Activated CD4-positive, alpha-beta T cell treated with anti-CD3 and anti-CD28 coated beads, Interleukin-2, Interleukin-4, amounts not matched to agents 100 ng/mL and 50 ng/mL, durations not matched to agents 16 hours and 8 hours (primary cell): ENCODE data around the gene NPAS4.
"Not testable (repeated sequence)": the region's sequence is repeated elsewhere in the genome, so short reads cannot be mapped to it uniquely, and the experiment has no call there.

Experiments
- DNase-seq: peaks from one replicate; pipeline ENCODE4 v3.0.0-alpha.2; 2020; ENCODE audit warnings: low spot score

Gene NPAS4

DNA sequence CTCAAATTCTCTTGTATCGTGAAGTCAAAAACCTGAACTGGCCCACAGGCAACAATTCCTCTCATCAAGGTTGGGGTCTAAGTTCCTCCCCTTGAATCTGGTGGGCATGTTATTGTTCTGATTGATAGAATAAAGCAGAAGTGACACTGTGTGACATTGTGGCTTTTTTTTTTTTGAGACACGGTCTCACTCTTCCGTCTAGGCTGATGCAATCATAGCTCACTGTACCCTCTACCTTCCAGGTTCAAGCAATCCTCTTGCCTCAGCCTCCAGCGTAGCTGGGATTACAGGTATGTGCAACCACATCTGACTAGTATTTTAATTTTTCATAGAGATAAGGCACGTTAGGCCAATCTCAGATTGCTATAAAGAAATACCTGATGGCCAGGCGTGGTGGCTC, 37.0 kb downstream of the NPAS4 start:
- no peak for DNase-seq

DNA sequence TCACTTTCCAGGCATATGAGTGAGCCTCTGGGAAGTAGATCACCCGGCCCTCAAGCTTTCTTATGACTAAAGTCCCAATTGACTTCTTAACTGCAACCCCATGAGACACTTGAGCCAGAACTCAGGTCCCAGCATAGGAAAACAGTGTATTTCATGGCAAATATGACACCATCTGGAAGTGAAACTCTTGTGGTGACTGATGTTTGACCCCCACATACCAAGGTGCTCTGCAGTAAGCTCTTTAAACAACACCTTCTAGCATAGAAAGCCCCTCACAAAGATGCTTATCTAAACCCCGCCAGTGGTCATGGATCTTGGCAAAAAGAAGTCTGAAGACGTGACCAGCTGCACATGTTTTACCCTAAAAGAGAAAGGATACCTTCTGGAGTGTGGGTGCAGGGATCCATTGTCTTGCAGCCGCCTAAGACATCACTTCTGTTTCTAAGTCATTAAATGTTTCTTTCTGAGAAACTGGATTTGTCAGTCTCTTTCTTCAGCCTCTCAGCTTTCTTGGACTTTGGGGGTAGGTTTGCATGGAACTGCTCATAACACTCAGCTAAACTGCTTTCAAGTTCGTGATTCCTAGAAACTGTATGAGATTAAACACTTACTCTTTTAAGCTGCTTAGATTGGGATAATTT, 38.4 kb downstream of the NPAS4 start:
- DNase-seq: no peak

DNA sequence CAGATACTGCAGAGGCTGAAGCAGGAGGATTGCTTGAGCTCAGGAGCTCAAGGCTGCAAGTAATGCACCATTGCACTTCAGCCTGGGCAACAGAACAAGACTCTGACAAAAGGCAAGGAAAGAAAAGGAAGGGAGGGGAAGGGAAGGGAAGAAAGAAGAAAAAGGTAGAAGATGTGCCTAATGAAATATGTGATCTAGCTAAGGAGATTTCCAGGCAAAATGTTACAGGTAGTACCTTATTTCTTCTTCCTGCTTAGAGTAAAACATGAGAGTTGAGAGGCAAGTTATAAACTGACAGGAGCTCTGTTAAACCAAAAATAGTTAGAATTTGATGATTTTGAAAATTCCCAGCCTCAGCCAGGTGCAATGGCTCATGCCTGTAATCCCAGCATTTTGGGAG, 41.2 kb downstream of the NPAS4 start:
- DNase-seq: no peak

- no peak for DNase-seq
Observed at GRCh38 chr11:66462911-66463310, 42.1 kb downstream of the NPAS4 start.

DNA sequence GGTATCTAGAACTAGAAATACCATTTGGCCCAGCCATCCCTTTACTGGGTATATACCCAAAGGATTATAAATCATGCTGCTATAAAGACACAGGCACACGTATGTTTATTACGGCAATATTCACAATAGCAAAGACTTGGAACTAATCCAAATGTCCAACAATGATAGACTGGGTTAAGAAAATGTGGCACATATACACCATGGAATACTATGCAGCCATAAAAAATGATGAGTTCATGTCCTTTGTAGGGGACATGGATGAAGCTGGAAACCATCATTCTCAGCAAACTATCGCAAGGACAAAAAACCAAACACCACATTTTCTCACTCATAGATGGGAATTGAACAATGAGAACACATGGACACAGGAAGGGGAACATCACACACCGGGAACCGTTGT, 43.3 kb downstream of the NPAS4 start:
- not testable (repeated sequence) for DNase-seq

GRCh38 chr11:66464916-66465315, 44.1 kb downstream of the NPAS4 start:
- no peak for DNase-seq

DNA sequence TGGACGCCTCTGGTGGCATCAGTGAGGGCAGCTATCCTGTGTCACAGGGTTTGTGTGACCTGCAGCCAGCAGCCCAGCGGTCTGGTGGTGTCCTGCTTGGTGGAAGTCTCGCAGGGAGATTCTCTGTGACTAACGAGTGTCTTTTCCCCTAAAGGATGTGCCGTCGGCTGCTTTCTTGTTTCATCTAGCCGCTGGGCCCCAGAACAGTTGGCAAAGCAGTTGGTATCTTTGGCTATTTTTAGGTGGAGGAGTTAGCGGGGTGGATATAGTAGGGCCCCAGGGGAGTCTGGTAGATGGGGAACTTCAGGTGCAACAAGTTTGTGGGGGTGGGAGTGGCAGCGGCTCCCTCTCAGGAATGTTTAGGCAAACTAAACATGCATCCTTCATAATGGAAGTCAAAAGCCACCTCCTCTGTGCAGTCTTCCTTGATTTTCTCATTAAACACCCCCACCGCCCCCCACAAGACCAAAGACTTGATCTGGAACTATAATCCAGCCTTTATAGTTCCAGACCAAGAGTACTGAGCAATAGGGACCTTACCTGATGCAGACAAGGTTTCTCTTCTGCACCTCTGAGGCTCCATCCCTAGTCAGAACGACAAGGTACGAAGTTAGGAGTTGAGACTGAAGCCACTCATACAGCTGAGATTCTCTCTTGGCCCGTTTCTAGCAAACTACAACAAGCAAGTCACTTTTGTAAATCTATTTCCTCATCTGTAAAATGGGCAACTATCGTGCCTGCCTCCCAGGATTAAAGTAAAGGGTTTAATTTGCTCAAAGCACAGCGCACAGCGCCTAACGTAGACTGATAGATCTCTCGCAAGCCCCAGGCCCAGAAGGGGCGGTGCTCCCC, 44.8 kb downstream of the NPAS4 start:
- no peak for DNase-seq

DNA sequence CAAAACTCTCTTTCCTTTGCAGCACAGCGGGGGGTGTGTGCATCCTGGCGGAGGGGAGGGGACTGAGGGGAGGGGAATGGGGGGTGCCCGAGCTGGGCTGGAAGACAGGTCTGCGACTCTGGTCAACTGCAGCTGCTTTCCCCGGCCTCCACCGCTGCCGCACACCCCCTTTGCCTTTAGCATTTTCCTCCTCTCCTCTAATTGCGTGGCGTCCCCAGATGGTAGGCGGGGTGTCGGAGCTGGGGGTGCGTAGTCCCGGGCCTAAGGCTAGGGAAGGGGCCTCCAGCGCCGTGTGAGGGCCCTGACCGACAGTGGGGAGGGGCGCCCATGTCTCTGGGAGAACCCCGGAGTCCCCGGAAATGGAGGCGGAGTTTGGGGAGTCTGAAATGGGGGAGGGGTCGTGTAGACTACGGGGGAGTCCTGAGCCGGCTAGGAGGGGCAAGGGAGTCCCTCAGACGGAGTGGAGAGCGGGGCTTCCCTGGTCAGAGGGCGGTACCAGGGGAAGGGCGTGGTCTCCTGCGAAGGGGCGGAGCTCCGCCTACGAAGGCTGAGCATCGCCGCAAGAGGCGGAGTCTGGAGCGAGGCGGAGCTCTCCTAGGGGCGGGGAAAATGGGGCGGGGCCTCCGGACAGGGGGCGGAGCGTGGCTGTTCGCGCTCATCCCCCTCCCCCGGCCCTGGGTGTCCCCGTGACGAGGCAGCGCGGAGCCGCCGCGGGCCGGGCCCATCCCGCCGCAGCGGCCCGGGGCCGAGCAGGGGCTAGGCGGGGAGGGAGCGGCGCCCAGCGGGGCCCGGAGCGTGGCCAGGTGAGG, 45.6 kb downstream of the NPAS4 start, which contains the start of gene PELI3:
TSS of gene PELI3 (plus strand) at position 681 of the 809 bp plus-strand sequence. CDS start 1,224 bp downstream, outside the sequence.
- DNase-seq: peak; percentile 95

DNA sequence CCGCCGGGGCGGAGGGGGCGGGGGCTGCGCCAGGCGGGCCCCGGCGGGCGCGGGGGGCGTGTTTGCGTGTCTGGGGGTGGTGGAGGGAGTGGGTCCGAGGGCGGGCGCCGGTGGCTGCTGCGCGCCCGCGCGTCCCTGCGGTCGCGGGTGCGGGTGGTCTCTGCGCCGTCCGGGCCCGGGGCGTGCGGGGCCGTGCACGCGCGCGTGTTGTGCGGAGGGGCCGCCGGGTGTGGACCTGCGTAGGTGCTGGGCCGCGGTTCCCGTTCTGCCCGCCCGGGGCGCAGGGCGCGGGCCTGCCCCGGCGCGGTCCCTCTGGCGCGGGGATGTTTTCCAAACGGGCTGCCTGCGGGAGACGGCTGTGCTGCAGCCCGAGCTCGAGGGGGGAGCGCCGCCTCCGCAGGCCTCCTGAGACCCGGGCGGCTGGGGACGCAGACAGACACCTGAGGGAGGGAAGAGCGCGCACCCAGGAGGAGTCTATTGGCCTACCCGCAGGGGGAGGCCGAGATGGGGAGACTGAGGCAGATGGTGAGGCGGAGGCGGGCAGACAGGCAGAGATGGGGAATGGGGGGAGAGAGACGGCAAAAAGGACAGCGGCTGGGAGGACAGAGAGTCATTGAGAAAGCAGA, 46.3 kb downstream of the NPAS4 start:
- DNase-seq: no peak

- no peak for DNase-seq
Observed at GRCh38 chr11:66467756-66468155, 46.9 kb downstream of the NPAS4 start.

DNA sequence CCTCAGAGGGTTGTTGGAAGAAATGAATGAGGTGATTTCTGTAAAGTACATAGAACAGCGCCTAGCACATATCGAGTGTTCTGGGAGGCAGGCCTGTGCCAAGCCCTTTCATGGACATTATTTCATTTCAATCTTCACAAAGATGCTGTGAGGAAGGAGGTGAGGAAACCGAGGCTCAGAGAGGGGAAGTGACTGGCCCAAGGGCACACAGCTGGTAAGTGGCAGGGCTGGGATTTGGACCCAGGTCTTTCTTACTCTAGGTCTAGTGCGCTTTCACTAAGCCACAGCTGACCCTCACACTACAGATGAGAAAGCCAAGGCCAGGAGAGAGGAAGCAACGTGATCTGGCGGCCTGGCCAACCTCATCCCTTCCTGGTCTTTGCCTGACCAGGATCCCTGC, 47.9 kb downstream of the NPAS4 start:
- no peak for DNase-seq

- DNase-seq: no peak
Observed at GRCh38 chr11:66469441-66469840, 48.6 kb downstream of the NPAS4 start.

- no peak for DNase-seq
Observed at GRCh38 chr11:66470015-66470414, 49.2 kb downstream of the NPAS4 start.

DNA sequence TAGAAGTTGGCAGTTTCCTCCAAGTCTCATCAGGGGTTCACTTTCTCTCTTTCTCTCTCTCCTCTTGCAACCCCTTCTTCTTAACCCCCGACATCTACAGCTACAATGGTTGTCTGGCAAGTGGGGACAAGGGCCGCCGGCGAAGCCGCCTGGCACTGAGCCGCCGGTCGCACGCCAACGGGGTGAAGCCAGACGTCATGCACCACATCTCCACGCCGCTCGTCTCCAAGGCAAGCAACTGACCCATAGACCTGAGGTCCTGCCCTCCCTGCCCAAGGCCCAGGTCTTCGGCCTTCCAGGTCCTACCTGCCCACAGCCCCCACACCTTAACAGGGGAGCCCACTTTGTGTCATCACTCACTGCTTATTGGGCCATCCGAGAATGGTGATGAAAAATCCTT, 50.3 kb downstream of the NPAS4 start:
- DNase-seq: no peak

DNA sequence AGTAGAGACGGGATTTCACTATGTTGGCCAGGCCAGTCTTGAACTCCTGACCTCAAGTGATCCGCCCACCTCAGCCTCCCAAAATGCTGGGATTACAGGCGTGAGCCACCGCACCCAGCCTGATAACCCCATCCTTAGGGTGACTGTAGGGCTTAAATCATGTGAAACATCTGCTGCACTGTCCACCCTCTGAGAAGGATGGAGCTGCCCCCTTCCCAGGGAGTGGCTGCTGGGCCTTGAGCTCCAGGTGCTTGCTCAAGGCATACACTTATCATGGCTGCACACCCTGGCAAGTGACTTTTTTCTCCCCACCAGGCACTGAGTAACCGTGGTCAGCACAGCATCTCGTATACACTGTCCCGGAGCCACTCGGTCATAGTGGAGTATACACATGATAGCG, 51.2 kb downstream of the NPAS4 start:
- DNase-seq: no peak

- no peak for DNase-seq
Observed at GRCh38 chr11:66473167-66473566, 52.3 kb downstream of the NPAS4 start.

DNA sequence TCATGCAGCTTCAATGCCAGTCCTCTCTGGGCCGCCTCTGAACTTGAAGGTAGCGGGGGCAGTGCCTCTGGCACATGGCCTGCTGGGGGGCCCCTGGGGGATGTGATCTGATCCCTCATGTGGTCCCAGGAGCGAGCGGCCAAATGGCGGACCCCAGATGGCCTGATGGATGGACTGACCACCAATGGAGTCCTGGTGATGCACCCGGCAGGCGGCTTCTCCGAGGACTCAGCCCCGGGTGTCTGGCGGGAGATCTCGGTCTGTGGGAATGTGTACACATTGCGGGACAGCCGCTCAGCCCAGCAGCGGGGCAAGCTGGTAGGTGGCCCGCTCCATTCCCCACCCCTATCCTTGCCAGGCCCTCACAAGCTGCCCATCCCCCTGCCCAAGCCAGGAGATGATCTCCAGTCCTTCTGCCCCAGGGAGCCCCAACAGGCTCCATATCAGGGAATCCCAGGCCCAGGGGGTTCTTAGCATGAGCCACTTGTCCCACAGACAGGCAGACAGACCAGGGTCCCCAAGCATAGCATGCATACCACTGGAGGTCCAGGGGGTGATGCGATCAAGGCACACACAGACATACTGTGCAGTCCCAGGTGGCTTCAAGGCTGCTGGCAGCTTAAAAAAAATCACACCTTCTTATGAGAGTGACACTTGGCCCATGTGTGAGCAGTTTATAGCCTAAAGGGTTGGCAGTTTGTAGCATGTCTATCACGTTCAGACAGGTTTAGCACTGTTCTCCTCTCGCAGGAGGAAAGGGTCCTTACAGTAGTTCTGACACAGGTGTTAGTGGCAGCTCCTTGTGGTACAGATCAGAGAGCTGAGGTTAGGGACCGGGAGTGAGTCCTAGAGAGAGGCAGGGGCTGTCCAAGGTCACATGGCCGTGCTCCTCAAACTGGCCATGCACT, 53.0 kb downstream of the NPAS4 start:
- DNase-seq: no peak

DNA sequence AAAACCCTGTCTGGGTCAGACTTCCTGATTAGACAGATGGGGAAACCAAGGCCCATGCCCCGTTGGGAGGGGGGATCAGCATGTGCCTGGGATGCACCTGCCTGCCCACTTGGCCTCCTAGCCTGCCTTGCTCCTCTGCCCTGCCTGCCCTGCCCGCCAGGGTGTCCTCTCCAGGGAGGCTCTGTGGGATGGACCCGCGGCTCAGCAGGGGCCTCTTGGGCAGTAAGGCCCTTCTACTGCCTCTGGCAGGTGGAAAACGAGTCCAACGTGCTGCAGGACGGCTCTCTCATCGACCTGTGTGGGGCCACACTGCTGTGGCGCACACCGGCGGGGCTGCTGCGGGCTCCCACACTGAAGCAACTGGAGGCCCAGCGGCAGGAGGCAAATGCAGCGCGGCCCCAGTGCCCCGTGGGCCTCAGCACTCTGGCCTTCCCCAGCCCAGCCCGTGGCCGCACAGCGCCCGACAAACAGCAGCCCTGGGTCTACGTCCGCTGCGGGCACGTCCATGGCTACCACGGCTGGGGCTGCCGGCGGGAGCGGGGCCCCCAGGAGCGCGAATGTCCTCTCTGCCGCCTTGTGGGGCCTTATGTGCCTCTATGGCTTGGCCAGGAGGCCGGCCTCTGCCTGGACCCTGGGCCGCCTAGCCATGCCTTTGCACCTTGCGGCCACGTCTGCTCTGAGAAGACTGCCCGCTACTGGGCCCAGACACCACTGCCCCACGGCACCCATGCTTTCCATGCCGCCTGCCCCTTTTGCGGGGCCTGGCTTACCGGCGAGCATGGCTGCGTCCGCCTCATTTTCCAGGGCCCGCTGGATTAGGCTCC, 54.7 kb downstream of the NPAS4 start:
- no peak for DNase-seq
